ENCODE measurements around the gene TFIP11. TPM values are rescaled to one million over a fixed set of nuclear protein-coding genes. Genes with fewer than 3 reads are reported as not detected.

Gene TFIP11
- total and polyA plus RNA-seq, 2 of the 13 experiments (the other 11 are each of a cell fraction or from before 2014, with no cell fraction given) = 15.4 to 22.8 TPM

- Histone ChIP-seq H3K79me2 (ENCODE audit: insufficient read depth, low read length) (no peaks in the 10 kb centered on the region), H2AFZ (ENCODE audit: low read length) (no peak overlapping the region), H3K9me3 (ENCODE audit: low read length) (no peaks in the 10 kb centered on the region), H3K4me1 (ENCODE audit: insufficient read depth, low read length) (no peaks in the 10 kb centered on the region), H3K27ac (ENCODE audit: extremely low read length, insufficient read depth, low read length) (no peak overlapping the region), H3K4me2 (ENCODE audit: low read depth, low read length) (no peak overlapping the region), H4K20me1 (ENCODE audit: insufficient read depth, low read length) (no peaks in the 10 kb centered on the region), H3K9ac (ENCODE audit: insufficient read depth, low read depth, low read length) (no peak overlapping the region), H3K27me3 (ENCODE audit: control insufficient read depth in 1 of 2, insufficient read depth in 2 of 2, low read length in 2 of 2) (no peaks in the 10 kb centered on the region; a peak in 1 of 5 replicates), H3K36me3 (replicated peaks in 1 of 2; ENCODE audit: control insufficient read depth in 1 of 2, insufficient read depth in 2 of 2, low read length in 2 of 2) (peaks cover 0 to 1% of the 10 kb centered on the region in 2 experiments; a peak in 2 of 5 replicates), H3K4me3 (replicated peaks in 1 of 3; ENCODE audit: insufficient read depth in 1 of 3, low read depth in 2 of 3, low read length in 3 of 3) (no peak overlapping the region)
- in situ Hi-C loops (cut with HindIII; ENCODE audit: extremely low pct_ligation_motif_present, low pct_unique_long_range_greater_than_20kb) (no loop called here), intact Hi-C loops (cut with micrococcal nuclease; ENCODE audit: unreplicated experiment) (no loop called here)
- ChIA-PET CTCF (ENCODE audit: low intra/inter-chr PET ratio, low total read pairs) (no interaction called here), POLR2A (no interaction called here)
- no TSS peak for BruUV-seq (replicated peaks)
- DNase-seq (ENCODE audit: low spot score) = no peak
- no peak for FAIRE-seq
- TF ChIP-seq EP300 (IDR thresholded peaks at IDR 0.05; ENCODE audit: low read depth in 2 of 2, low read length in 2 of 2) (no peak), EP300 (CRISPR knock-in tag; IDR thresholded peaks at IDR 0.05; ENCODE audit: borderline replicate concordance) (no peak), IKZF4 (CRISPR knock-in tag; IDR thresholded peaks at IDR 0.05; ENCODE audit: borderline replicate concordance, low read depth, not compliant biosample characterization) (no peak), SMAD3 (CRISPR knock-in tag; IDR thresholded peaks at IDR 0.05) (no peak), ELF3 (CRISPR knock-in tag; IDR thresholded peaks at IDR 0.05) (no peak)
- ATAC-seq = no peak; the same call in 2 of the 3 replicates
- 56% methylated on average over 10 of the region's 15 CpGs for WGBS (ENCODE audit: low lambda C conversion rate)
These were observed 66.5 kb downstream of the TFIP11 start for GRCh38 chr22:26445577-26446275.

GRCh38 chr22:26444777-26445176 lies 67.5 kb downstream of the TFIP11 start:
- ATAC-seq (no peak), FAIRE-seq (no peak)
- in situ Hi-C loops (cut with HindIII; ENCODE audit: extremely low pct_ligation_motif_present, low pct_unique_long_range_greater_than_20kb) = no loop called here
- TF ChIP-seq ZNF335 (CRISPR knock-in tag; IDR thresholded peaks at IDR 0.05) (no peak), HNF1B (CRISPR knock-in tag; IDR thresholded peaks at IDR 0.05) (no peak), DMTF1 (CRISPR knock-in tag; IDR thresholded peaks at IDR 0.05) (no peak), ZBTB10 (CRISPR knock-in tag; IDR thresholded peaks at IDR 0.05; ENCODE audit: borderline replicate concordance) (no peak)

More at GRCh38 chr22:26444777-26445176, 67.5 kb downstream of the TFIP11 start:
- no peak overlapping the region for H3K9ac ChIP-seq (ENCODE audit: insufficient read depth, low read depth, low read length)
- POLR2A ChIA-PET = no interaction called here
- no peaks in the 10 kb centered on the region for H3K4me1 ChIP-seq (ENCODE audit: insufficient read depth, low read length)
- no peaks in the 10 kb centered on the region for H4K20me1 ChIP-seq (ENCODE audit: insufficient read depth, low read length)
- BruUV-seq (replicated peaks) = no TSS peak
- no peaks in the 10 kb centered on the region; a peak in 1 of 5 replicates for H3K27me3 ChIP-seq (ENCODE audit: control insufficient read depth in 1 of 2, insufficient read depth in 2 of 2, low read length in 2 of 2)
- no peaks in the 10 kb centered on the region for H3K36me3 ChIP-seq (replicated peaks in 1 of 2; ENCODE audit: control insufficient read depth in 1 of 2, insufficient read depth in 2 of 2, low read length in 2 of 2)
- H3K27ac ChIP-seq (ENCODE audit: extremely low read length, insufficient read depth, low read length) = no peak overlapping the region
- no peak overlapping the region for H2AFZ ChIP-seq (ENCODE audit: low read length)
- DNase-seq (ENCODE audit: low spot score) = no peak
- H3K9me3 ChIP-seq (ENCODE audit: low read length) = no peaks in the 10 kb centered on the region
- no peak overlapping the region for H3K4me2 ChIP-seq (ENCODE audit: low read depth, low read length)
- intact Hi-C loops (cut with micrococcal nuclease; ENCODE audit: unreplicated experiment) = no loop called here
- H3K79me2 ChIP-seq (ENCODE audit: insufficient read depth, low read length) = no peaks in the 10 kb centered on the region
- WGBS (ENCODE audit: low lambda C conversion rate) = 42% methylated on average over 8 of the region's 8 CpGs
- CTCF ChIA-PET (ENCODE audit: low intra/inter-chr PET ratio, low total read pairs) = no interaction called here
- H3K4me3 ChIP-seq (replicated peaks in 1 of 3; ENCODE audit: insufficient read depth in 1 of 3, low read depth in 2 of 3, low read length in 3 of 3) = no peak overlapping the region

Measured in HepG2 (cell line).